ENCODE results near the gene TMBIM6.

DNA sequence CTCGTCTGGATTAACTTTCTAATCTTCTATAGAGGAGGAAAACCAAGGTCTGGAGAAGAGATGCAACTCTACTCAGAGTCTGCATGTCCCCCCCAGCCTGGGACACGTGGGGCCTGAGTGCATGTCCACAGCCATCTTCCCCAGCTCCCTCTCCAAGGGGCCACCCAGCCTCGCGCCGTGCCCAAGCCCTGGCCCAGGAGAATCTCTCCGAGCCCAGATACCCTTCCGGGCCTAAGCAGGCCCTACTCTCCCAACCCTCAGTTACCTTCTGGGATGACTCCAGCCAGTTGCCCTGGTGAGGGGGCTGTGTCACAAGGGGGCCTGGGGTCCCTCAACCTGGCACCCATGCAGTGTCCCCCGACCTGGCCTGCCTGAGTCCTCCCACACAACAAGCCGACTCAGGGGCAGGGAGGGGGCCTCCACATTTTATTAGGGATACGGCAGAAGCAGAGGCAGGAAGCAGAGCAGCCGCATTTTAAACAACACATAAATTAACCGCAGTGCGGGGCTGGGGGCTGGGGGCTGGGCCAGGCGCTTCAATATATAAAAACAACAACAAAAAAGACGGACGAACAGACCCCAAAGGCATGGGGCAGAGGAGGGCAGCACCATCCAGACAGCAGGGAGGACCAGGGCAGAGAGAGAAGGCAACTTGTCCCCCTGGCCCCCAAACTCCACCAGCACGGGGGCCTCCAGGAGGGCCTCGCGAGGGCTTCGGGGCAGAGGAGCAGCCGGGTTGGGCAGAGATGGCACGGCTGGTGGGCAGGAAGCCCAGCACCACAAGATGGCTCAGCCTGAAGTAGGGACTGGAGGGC, 49.6 kb downstream of the TMBIM6 start:
- no peak for TF ChIP-seq POLR2A (IDR thresholded peaks at IDR 0.05; ENCODE audit: low read depth, low read length)
- TF ChIP-seq TAF1 (IDR thresholded peaks at IDR 0.05; ENCODE audit: low read depth, low read length), result no peak
- no peak for TF ChIP-seq POLR2AphosphoS5 (IDR thresholded peaks at IDR 0.05; ENCODE audit: low read depth, low read length)
- no peak for TF ChIP-seq SPI1 (IDR thresholded peaks at IDR 0.05; ENCODE audit: low read depth, low read length)
- no peak for TF ChIP-seq PAX5 (IDR thresholded peaks at IDR 0.05; ENCODE audit: insufficient read depth, low read length, severe bottlenecking)
- TF ChIP-seq POU2F2 (IDR thresholded peaks at IDR 0.05; ENCODE audit: low read depth, low read length), result no peak

Measured in GM12891 (cell line).